Measurements from ENCODE around the gene AUNIP. TPM values are rescaled to one million over a fixed set of nuclear protein-coding genes. Genes with fewer than 3 reads are reported as not detected.

The AUNIP gene
- total and polyA plus RNA-seq, 2 experiments from 2014 or later = 20.9 to 21.9 TPM

GRCh38 chr1:25856856-25857255 lies 2.4 kb downstream of the AUNIP start:
- no peak for DNase-seq (ENCODE audit: low spot score)
- 0 out of 2 replicates have a peak, but pooled peaks cover 3% of the 10 kb centered on the region for H3F3A ChIP-seq (replicated peaks; ENCODE audit: low read depth)
- H3K36me3 ChIP-seq (ENCODE audit: insufficient read depth) = no peaks in the 10 kb centered on the region
- no peak for ATAC-seq
- H3K9me3 Mint-ChIP-seq = peaks cover 3% of the 10 kb centered on the region; the same call in 2 of the 3 replicates
- H3K4me1 ChIP-seq (ENCODE audit: insufficient read depth) = peaks cover 11% of the 10 kb centered on the region
- H3K4me2 ChIP-seq = no peak overlapping the region
- peaks cover 10% of the 10 kb centered on the region for H3K27me3 Mint-ChIP-seq (ENCODE audit: insufficient read depth, low read depth, poor library complexity)
- H4K20me1 ChIP-seq (replicated peaks; ENCODE audit: insufficient read depth) = peaks cover 21% of the 10 kb centered on the region
- H3K27me3 ChIP-seq (ENCODE audit: insufficient read depth) = no peaks in the 10 kb centered on the region
- peaks cover 14% of the 10 kb centered on the region for H3K4me1 Mint-ChIP-seq
- H3K4me3 ChIP-seq = no peak overlapping the region
- H3K27ac Mint-ChIP-seq = no peak overlapping the region
- no peak for TF ChIP-seq CTCF (conservative IDR thresholded peaks at IDR 0.05; ENCODE audit: low read depth in 2 of 2)
- no peak for TF ChIP-seq ETS1 (IDR thresholded peaks at IDR 0.05)
- H3K4me3 Mint-ChIP-seq = no peak overlapping the region
- no peaks in the 10 kb centered on the region for H3K9me2 ChIP-seq (ENCODE audit: insufficient read depth)
- H3K27ac ChIP-seq (ENCODE audit: low read depth) = no peak overlapping the region
- H3K79me2 ChIP-seq (replicated peaks; ENCODE audit: insufficient read depth) = peaks cover 73% of the 10 kb centered on the region
- no peak overlapping the region for H2AFZ ChIP-seq
- no peaks in the 10 kb centered on the region for H3K36me3 Mint-ChIP-seq (ENCODE audit: low read depth)

- DNase-seq (ENCODE audit: low spot score) = no peak
- Mint-ChIP-seq H3K27me3 (ENCODE audit: insufficient read depth, low read depth, poor library complexity) (peaks cover 7% of the 10 kb centered on the region), H3K4me3 (no peak overlapping the region), H3K27ac (no peak overlapping the region), H3K9me3 (peaks cover 3% of the 10 kb centered on the region; the same call in 2 of the 3 replicates), H3K36me3 (ENCODE audit: low read depth) (no peaks in the 10 kb centered on the region; the same call in 2 of the 3 replicates), H3K4me1 (peaks cover 5% of the 10 kb centered on the region; the same call in 2 of the 3 replicates)
- no peak overlapping the region for H2AFZ ChIP-seq
- H3K4me3 ChIP-seq = no peak overlapping the region
- no peak overlapping the region for H3K27ac ChIP-seq (ENCODE audit: low read depth)
- ATAC-seq = no peak
- H3K79me2 ChIP-seq (replicated peaks; ENCODE audit: insufficient read depth) = peaks cover 96% of the 10 kb centered on the region
- 0 out of 2 replicates have a peak, but pooled peaks cover 3% of the 10 kb centered on the region for H3F3A ChIP-seq (replicated peaks; ENCODE audit: low read depth)
- no peak overlapping the region for H3K4me2 ChIP-seq
- peaks cover 5% of the 10 kb centered on the region; the same call in 1 of the 2 replicates for H3K4me1 ChIP-seq (ENCODE audit: insufficient read depth)
- peaks cover 31% of the 10 kb centered on the region for H4K20me1 ChIP-seq (replicated peaks; ENCODE audit: insufficient read depth)
- no peaks in the 10 kb centered on the region for H3K27me3 ChIP-seq (ENCODE audit: insufficient read depth)
- H3K36me3 ChIP-seq (ENCODE audit: insufficient read depth) = no peaks in the 10 kb centered on the region; the same call in 1 of the 2 replicates
- no peaks in the 10 kb centered on the region for H3K9me2 ChIP-seq (ENCODE audit: insufficient read depth)
- TF ChIP-seq REST (IDR thresholded peaks at IDR 0.05; ENCODE audit: unreplicated experiment) (no peak), EZH2 (IDR thresholded peaks at IDR 0.05; ENCODE audit: low read depth, unreplicated experiment) (no peak), POLR2AphosphoS5 (IDR thresholded peaks at IDR 0.05; ENCODE audit: low read depth) (no peak), ETS1 (IDR thresholded peaks at IDR 0.05) (no peak), CTCF (conservative IDR thresholded peaks at IDR 0.05; ENCODE audit: low read depth in 2 of 2) (no peak), ZNF114 (CRISPR knock-in tag; IDR thresholded peaks at IDR 0.05) (no peak)
These were observed 4.7 kb downstream of the AUNIP start for GRCh38 chr1:25854554-25854953.

Data from GM23338 (cell line).